HepG2 (cell line): ENCODE results near the gene KIF19. TPM values are rescaled to one million over a fixed set of nuclear protein-coding genes. Genes with fewer than 3 reads are reported as not detected.

ENCODE experiments used
- ATF7-NPFF ChIP-seq: sonication (generic); formaldehyde crosslinking; IDR thresholded peaks from 2 replicates; pipeline ENCODE4 v1.8.1; 2023; ENCODE audit warnings: mild to moderate bottlenecking, low read depth, missing genetic modification reagents, moderate library complexity
- GPN1 ChIP-seq: sonication (generic); formaldehyde crosslinking; IDR thresholded peaks from 2 replicates; pipeline ENCODE4 v1.5.1; 2020; ENCODE audit warnings: missing genetic modification reagents, borderline replicate concordance
- JDP2 ChIP-seq: sonication (generic); formaldehyde crosslinking; IDR thresholded peaks from 2 replicates; pipeline ENCODE4 v1.8.1; 2022; ENCODE audit warnings: missing genetic modification reagents, borderline replicate concordance
- KAT8 ChIP-seq: IDR thresholded peaks from 2 replicates; pipeline ENCODE4 v1.6.1; 2016; ENCODE audit warnings: missing genetic modification reagents, missing compliant biosample characterization
- MXI1 ChIP-seq: IDR thresholded peaks from 3 replicates; pipeline ENCODE4 v1.6.1; 2012; ENCODE audit warnings: low read depth, low read length, inconsistent platforms, borderline replicate concordance
- PRMT3 ChIP-seq: sonication (generic); formaldehyde crosslinking; IDR thresholded peaks from 2 replicates; pipeline ENCODE4 v1.8.1; 2022; ENCODE audit warnings: low read depth, mild to moderate bottlenecking, moderate library complexity, missing genetic modification reagents, borderline replicate concordance
- RARA ChIP-seq: IDR thresholded peaks from 2 replicates; pipeline ENCODE4 v1.6.1; 2016; ENCODE audit warnings: missing genetic modification reagents, missing compliant biosample characterization
- SKI ChIP-seq: fragments of 450-650 bp; IDR thresholded peaks from one replicate; pipeline ENCODE4 v1.6.1; 2018; ENCODE audit warnings: mild to moderate bottlenecking; ENCODE audit not compliant: partially characterized antibody
- STAG1 ChIP-seq: sonication (generic); formaldehyde crosslinking; IDR thresholded peaks from 2 replicates; pipeline ENCODE4 v1.4.0; 2020; ENCODE audit warnings: missing genetic modification reagents
- TBX3 ChIP-seq: fragments of 450-650 bp; IDR thresholded peaks from 2 replicates; pipeline ENCODE4 v1.6.1; 2017; ENCODE audit warnings: antibody characterized with exemption, mild to moderate bottlenecking, inconsistent platforms, borderline replicate concordance
- ZC3H4 ChIP-seq: sonication (generic); formaldehyde crosslinking; IDR thresholded peaks from 2 replicates; pipeline ENCODE4 v1.4.0; 2020; ENCODE audit warnings: missing genetic modification reagents, borderline replicate concordance
- ZFP82 ChIP-seq: sonication (generic); formaldehyde crosslinking; IDR thresholded peaks from 2 replicates; pipeline ENCODE4 v1.5.1; 2020; ENCODE audit warnings: mild to moderate bottlenecking, missing genetic modification reagents, borderline replicate concordance
- ZNF143 ChIP-seq: sonication (generic); formaldehyde crosslinking; IDR thresholded peaks from 2 replicates; pipeline ENCODE4 v1.4.0; 2020; ENCODE audit warnings: missing genetic modification reagents
- ZNF484 ChIP-seq: sonication (generic); formaldehyde crosslinking; IDR thresholded peaks from 2 replicates; pipeline ENCODE4 v1.5.1; 2020; ENCODE audit warnings: mild to moderate bottlenecking, low read depth, missing genetic modification reagents, borderline replicate concordance
- ZNF605 ChIP-seq: sonication (generic); formaldehyde crosslinking; IDR thresholded peaks from 2 replicates; pipeline ENCODE4 v1.8.0; 2022; ENCODE audit warnings: mild to moderate bottlenecking, missing genetic modification reagents
- ZNF619 ChIP-seq: sonication (generic); formaldehyde crosslinking; IDR thresholded peaks from 2 replicates; pipeline ENCODE4 v1.4.0; 2020; ENCODE audit warnings: mild to moderate bottlenecking, missing genetic modification reagents
- polyA plus RNA-seq, 8 experiments: library from polyadenylated mRNA; depleted of rRNA in 3 of 8; stranded (reverse) in 7 of 8; unstranded in 1 of 8; fragments of >200 nt; fragmentation: Illumina TruSeq in 4 of 8; extraction: Trizol in 4 of 8; gene quantifications; 2 replicates each; pipeline versions ENCODE4 v1.2.1 to v1.2.3, GENCODE V29; 2011 to 2016; ENCODE audit warnings: low read depth in 4 of 8, missing spikeins in 1 of 8, mixed read lengths in 1 of 8; ENCODE audit not compliant: insufficient read depth in 1 of 8
- total RNA-seq, 5 experiments: library from RNA; depleted of rRNA; stranded (reverse); fragments of >200 nt; fragmentation: Illumina TruSeq; extraction: Trizol; gene quantifications; 2 replicates each; pipeline ENCODE4 v1.2.3, GENCODE V29; 2016; ENCODE audit warnings: low read depth in 1 of 5
- TF ChIP-seq, protein P1 (sequence below), 2 experiments: sonication (generic) in 1 of 2; formaldehyde crosslinking in 1 of 2; IDR thresholded peaks; 2 replicates each; pipeline versions ENCODE4 v1.4.0 to v1.6.1; 2016 to 2020; ENCODE audit warnings: borderline replicate concordance in 1 of 2, low read depth in 1 of 2, mild to moderate bottlenecking in 1 of 2, missing genetic modification reagents in 1 of 2
- TF ChIP-seq, protein P2 (sequence below): sonication (generic); formaldehyde crosslinking; IDR thresholded peaks from 2 replicates; pipeline ENCODE4 v1.5.0; 2020; ENCODE audit warnings: mild to moderate bottlenecking, missing genetic modification reagents
- TF ChIP-seq, protein P3 (sequence below): sonication (generic); formaldehyde crosslinking; IDR thresholded peaks from 2 replicates; pipeline ENCODE4 v1.5.1; 2020; ENCODE audit warnings: mild to moderate bottlenecking, missing genetic modification reagents, borderline replicate concordance
- TF ChIP-seq, protein P4 (sequence below): sonication (generic); formaldehyde crosslinking; IDR thresholded peaks from 2 replicates; pipeline ENCODE4 v1.4.0; 2020; ENCODE audit warnings: missing genetic modification reagents
- TF ChIP-seq, protein P5 (sequence below): sonication (generic); formaldehyde crosslinking; IDR thresholded peaks from 2 replicates; pipeline ENCODE4 v1.8.0; 2022; ENCODE audit warnings: mild to moderate bottlenecking, missing genetic modification reagents

Gene KIF19
- total and polyA plus RNA-seq, 2 of the 13 experiments (the other 11 are each of a cell fraction or from before 2014, with no cell fraction given), result not detected

DNA sequence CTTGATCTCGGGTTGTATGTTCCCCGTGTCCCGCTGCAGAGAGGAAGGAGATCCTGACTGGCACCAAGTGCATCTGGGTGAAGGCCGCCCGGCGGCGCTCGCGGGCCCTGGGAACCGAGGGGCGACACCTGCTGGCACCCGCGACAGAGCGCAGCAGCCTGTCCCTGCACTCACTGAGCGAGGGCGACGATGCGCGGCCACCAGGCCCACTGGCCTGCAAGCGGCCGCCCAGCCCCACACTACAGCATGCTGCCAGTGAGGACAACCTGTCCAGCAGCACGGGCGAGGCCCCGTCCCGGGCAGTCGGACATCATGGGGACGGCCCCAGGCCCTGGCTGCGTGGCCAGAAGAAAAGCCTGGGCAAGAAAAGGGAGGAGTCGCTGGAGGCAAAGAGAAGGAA is 28.1 kb downstream of the KIF19 start (continued):
- TF ChIP-seq, protein P1, sequence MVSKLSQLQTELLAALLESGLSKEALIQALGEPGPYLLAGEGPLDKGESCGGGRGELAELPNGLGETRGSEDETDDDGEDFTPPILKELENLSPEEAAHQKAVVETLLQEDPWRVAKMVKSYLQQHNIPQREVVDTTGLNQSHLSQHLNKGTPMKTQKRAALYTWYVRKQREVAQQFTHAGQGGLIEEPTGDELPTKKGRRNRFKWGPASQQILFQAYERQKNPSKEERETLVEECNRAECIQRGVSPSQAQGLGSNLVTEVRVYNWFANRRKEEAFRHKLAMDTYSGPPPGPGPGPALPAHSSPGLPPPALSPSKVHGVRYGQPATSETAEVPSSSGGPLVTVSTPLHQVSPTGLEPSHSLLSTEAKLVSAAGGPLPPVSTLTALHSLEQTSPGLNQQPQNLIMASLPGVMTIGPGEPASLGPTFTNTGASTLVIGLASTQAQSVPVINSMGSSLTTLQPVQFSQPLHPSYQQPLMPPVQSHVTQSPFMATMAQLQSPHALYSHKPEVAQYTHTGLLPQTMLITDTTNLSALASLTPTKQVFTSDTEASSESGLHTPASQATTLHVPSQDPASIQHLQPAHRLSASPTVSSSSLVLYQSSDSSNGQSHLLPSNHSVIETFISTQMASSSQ (IDR thresholded peaks at IDR 0.05; ENCODE audit: low read depth), result no peak
- TF ChIP-seq, protein P1 (CRISPR knock-in tag; IDR thresholded peaks at IDR 0.05; ENCODE audit: borderline replicate concordance), result no peak
- TF ChIP-seq ZC3H4 (CRISPR knock-in tag) (no peak), ZNF484 (CRISPR knock-in tag) (no peak), ZNF619 (CRISPR knock-in tag) (no peak), ZNF143 (no peak), JDP2 (CRISPR knock-in tag) (no peak), RARA (no peak), GPN1 (CRISPR knock-in tag) (0 out of 2 replicates have a peak, but pooled peaks have one; percentile 25), MXI1 (no peak), ZFP82 (CRISPR knock-in tag) (no peak), STAG1 (CRISPR knock-in tag) (peak; percentile 79), ATF7-NPFF (CRISPR knock-in tag) (0 out of 2 replicates have a peak, but pooled peaks have one; percentile 61), SKI (no peak), KAT8 (CRISPR knock-in tag) (0 out of 2 replicates have a peak, but pooled peaks have one; percentile 45), PRMT3 (no peak), ZNF605 (CRISPR knock-in tag) (no peak), TBX3 (no peak)
- TF ChIP-seq, protein P2, sequence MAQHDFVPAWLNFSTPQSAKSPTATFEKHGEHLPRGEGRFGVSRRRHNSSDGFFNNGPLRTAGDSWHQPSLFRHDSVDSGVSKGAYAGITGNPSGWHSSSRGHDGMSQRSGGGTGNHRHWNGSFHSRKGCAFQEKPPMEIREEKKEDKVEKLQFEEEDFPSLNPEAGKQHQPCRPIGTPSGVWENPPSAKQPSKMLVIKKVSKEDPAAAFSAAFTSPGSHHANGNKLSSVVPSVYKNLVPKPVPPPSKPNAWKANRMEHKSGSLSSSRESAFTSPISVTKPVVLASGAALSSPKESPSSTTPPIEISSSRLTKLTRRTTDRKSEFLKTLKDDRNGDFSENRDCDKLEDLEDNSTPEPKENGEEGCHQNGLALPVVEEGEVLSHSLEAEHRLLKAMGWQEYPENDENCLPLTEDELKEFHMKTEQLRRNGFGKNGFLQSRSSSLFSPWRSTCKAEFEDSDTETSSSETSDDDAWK, result no peak
- TF ChIP-seq, protein P3, sequence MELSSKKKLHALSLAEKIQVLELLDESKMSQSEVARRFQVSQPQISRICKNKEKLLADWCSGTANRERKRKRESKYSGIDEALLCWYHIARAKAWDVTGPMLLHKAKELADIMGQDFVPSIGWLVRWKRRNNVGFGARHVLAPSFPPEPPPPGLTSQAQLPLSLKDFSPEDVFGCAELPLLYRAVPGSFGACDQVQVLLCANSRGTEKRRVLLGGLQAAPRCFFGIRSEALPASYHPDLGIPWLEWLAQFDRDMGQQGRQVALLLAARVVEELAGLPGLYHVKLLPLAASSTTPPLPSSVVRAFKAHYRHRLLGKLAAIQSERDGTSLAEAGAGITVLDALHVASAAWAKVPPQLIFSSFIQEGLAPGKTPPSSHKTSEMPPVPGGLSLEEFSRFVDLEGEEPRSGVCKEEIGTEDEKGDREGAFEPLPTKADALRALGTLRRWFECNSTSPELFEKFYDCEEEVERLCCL, result no peak
- TF ChIP-seq, protein P4, sequence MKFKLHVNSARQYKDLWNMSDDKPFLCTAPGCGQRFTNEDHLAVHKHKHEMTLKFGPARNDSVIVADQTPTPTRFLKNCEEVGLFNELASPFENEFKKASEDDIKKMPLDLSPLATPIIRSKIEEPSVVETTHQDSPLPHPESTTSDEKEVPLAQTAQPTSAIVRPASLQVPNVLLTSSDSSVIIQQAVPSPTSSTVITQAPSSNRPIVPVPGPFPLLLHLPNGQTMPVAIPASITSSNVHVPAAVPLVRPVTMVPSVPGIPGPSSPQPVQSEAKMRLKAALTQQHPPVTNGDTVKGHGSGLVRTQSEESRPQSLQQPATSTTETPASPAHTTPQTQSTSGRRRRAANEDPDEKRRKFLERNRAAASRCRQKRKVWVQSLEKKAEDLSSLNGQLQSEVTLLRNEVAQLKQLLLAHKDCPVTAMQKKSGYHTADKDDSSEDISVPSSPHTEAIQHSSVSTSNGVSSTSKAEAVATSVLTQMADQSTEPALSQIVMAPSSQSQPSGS, result peak; percentile 56; the same call in 1 of the 2 replicates
- TF ChIP-seq, protein P5, sequence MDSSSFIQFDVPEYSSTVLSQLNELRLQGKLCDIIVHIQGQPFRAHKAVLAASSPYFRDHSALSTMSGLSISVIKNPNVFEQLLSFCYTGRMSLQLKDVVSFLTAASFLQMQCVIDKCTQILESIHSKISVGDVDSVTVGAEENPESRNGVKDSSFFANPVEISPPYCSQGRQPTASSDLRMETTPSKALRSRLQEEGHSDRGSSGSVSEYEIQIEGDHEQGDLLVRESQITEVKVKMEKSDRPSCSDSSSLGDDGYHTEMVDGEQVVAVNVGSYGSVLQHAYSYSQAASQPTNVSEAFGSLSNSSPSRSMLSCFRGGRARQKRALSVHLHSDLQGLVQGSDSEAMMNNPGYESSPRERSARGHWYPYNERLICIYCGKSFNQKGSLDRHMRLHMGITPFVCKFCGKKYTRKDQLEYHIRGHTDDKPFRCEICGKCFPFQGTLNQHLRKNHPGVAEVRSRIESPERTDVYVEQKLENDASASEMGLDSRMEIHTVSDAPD, result no peak
